ENCODE measurements around the gene NPR1. TPM values are rescaled to one million over a fixed set of nuclear protein-coding genes. Genes with fewer than 3 reads are reported as not detected.
"Not testable (repeated sequence)": the region's sequence is repeated elsewhere in the genome, so short reads cannot be mapped to it uniquely, and the experiment has no call there.

NPR1 gene
- total RNA-seq, 2 experiments from 2014 or later: not detected

DNA sequence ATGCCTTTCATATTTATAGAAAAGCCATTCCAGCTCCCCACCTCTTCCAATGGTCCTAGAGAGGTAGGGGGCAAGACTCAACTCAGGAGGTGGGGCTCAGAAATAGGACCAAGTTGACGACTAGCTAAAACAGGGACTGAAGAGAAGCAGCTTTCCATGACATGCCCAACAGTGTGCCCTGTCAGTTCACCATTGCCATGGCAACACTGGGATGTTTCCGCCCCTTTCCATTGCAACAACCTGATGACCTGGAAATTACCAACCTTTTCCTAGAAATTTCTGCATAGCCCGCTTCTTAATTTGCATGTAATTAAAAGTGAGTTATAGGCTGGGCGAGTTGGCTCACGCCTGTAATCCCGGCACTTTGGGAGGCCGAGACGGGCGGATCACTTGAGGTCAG is 27.0 kb downstream of the NPR1 start:
- H3K27me3 ChIP-seq (ENCODE audit: control insufficient read depth in 1 of 2, insufficient read depth in 2 of 2, low read length in 2 of 2): peaks cover 0 to 3% of the 10 kb centered on the region in 2 experiments
- no peak overlapping the region for H3K4me3 ChIP-seq (ENCODE audit: low read length)
- TF ChIP-seq, protein P1, sequence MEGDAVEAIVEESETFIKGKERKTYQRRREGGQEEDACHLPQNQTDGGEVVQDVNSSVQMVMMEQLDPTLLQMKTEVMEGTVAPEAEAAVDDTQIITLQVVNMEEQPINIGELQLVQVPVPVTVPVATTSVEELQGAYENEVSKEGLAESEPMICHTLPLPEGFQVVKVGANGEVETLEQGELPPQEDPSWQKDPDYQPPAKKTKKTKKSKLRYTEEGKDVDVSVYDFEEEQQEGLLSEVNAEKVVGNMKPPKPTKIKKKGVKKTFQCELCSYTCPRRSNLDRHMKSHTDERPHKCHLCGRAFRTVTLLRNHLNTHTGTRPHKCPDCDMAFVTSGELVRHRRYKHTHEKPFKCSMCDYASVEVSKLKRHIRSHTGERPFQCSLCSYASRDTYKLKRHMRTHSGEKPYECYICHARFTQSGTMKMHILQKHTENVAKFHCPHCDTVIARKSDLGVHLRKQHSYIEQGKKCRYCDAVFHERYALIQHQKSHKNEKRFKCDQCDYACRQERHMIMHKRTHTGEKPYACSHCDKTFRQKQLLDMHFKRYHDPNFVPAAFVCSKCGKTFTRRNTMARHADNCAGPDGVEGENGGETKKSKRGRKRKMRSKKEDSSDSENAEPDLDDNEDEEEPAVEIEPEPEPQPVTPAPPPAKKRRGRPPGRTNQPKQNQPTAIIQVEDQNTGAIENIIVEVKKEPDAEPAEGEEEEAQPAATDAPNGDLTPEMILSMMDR (IDR thresholded peaks at IDR 0.05): no peak
- H3K4me3 Mint-ChIP-seq: no peak overlapping the region
- no peak overlapping the region for H3K27ac ChIP-seq (ENCODE audit: low read depth in 1 of 2, low read length in 2 of 2)
- intact Hi-C loops (cut with DNase I, micrococcal nuclease): no loop called here
- peaks cover under 1% of the 10 kb centered on the region for H3K27me3 Mint-ChIP-seq
- ATAC-seq (ENCODE audit: poor library complexity) (no peak), DNase-seq (no peak)
- no peaks in the 10 kb centered on the region for H3K9me3 Mint-ChIP-seq
- no peaks in the 10 kb centered on the region for H3K4me1 Mint-ChIP-seq (ENCODE audit: low read depth)
- ChIA-PET CTCF (no interaction called here), POLR2A (no interaction called here)
- H3K4me1 ChIP-seq (ENCODE audit: insufficient read depth, low read length): no peaks in the 10 kb centered on the region
- H3K9me3 ChIP-seq (ENCODE audit: control insufficient read depth in 1 of 2, insufficient read depth in 1 of 2, low read length in 2 of 2): no peaks in the 10 kb centered on the region
- H3K36me3 Mint-ChIP-seq (ENCODE audit: low read depth): no peaks in the 10 kb centered on the region
- H3K27ac Mint-ChIP-seq: no peak overlapping the region
- H3K36me3 ChIP-seq (ENCODE audit: insufficient read depth, low read length): no peaks in the 10 kb centered on the region

DNA sequence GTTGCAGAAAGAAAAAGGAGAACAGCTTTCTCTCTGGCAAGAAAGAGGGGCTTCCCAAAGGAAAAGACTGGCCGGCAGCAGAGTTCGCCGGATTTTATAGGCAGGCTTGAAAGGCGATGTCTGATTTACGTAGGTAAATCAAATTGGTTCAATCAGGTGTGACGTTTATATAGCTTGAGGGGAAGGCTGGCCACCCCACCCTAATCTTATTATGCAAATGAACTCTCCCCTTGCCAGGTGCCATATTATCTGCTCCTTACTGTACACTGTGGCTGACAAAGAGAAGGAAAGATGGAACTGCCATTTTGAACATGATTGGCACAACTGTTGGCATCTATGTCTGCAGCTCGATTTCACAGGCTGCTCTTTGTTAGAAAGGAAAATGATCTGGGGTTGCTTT is 32.5 kb downstream of the NPR1 start:
- H3K4me3 ChIP-seq (ENCODE audit: low read length): no peak overlapping the region
- H3K27me3 ChIP-seq (ENCODE audit: control insufficient read depth in 1 of 2, insufficient read depth in 2 of 2, low read length in 2 of 2): peaks cover 0 to 3% of the 10 kb centered on the region in 2 experiments
- intact Hi-C loops (cut with DNase I, micrococcal nuclease): no loop called here
- DNase-seq: no peak
- Mint-ChIP-seq H3K9me3 (no peaks in the 10 kb centered on the region), H3K27ac (no peak overlapping the region), H3K36me3 (ENCODE audit: low read depth) (no peaks in the 10 kb centered on the region), H3K4me1 (ENCODE audit: low read depth) (no peaks in the 10 kb centered on the region), H3K4me3 (no peak overlapping the region), H3K27me3 (peaks cover 4% of the 10 kb centered on the region)
- ChIA-PET POLR2A (no interaction called here), CTCF (interaction anchor here (0.6 kb wide), 1 partner anchor 307 kb away, joined by 3 read pairs; no protein-coding TSS in a partner anchor)
- no peaks in the 10 kb centered on the region for H3K9me3 ChIP-seq (ENCODE audit: control insufficient read depth in 1 of 2, insufficient read depth in 1 of 2, low read length in 2 of 2)
- H3K36me3 ChIP-seq (ENCODE audit: insufficient read depth, low read length): no peaks in the 10 kb centered on the region
- TF ChIP-seq, protein P1 (IDR thresholded peaks at IDR 0.05): no peak
- H3K27ac ChIP-seq (ENCODE audit: low read depth in 1 of 2, low read length in 2 of 2): no peak overlapping the region
- no peaks in the 10 kb centered on the region for H3K4me1 ChIP-seq (ENCODE audit: insufficient read depth, low read length)
- no peak for ATAC-seq (ENCODE audit: poor library complexity)

DNA sequence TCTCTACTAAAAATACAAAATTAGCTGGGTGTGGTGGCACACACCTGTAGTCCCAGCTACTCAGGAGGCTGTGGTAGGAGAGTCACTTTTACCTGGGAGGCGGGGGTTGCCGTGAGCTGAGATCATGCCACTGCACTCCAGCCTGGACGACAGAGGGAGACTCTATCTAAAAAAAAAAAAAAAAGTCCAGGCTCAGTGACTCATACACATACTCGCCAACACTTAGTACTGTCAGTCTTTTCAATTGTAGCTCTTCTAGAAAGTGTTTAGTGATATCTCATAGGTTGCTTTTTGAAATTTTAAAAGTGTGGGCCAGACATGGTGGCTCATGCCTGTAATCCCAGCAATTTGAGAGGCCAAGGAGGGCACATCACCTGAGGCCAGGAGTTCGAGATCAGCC is 37.7 kb downstream of the NPR1 start:
- H3K4me3 ChIP-seq (ENCODE audit: low read length); H3K4me3 Mint-ChIP-seq; H3K27ac ChIP-seq (ENCODE audit: low read depth in 1 of 2, low read length in 2 of 2); H3K27me3 ChIP-seq (ENCODE audit: control insufficient read depth in 1 of 2, insufficient read depth in 2 of 2, low read length in 2 of 2); H3K27me3 Mint-ChIP-seq; H3K9me3 ChIP-seq (ENCODE audit: control insufficient read depth in 1 of 2, insufficient read depth in 1 of 2, low read length in 2 of 2); H3K4me1 Mint-ChIP-seq (ENCODE audit: low read depth); ATAC-seq (ENCODE audit: poor library complexity); H3K4me1 ChIP-seq (ENCODE audit: insufficient read depth, low read length); CTCF ChIA-PET; H3K36me3 ChIP-seq (ENCODE audit: insufficient read depth, low read length); H3K36me3 Mint-ChIP-seq (ENCODE audit: low read depth); intact Hi-C loops (cut with DNase I, micrococcal nuclease); DNase-seq; H3K9me3 Mint-ChIP-seq; H3K27ac Mint-ChIP-seq: not testable (repeated sequence)
- POLR2A ChIA-PET: interaction anchor here (0.9 kb wide), 1 partner anchor 11 kb away, joined by 3 read pairs; the partner anchor contains the start of gene INTS3

DNA sequence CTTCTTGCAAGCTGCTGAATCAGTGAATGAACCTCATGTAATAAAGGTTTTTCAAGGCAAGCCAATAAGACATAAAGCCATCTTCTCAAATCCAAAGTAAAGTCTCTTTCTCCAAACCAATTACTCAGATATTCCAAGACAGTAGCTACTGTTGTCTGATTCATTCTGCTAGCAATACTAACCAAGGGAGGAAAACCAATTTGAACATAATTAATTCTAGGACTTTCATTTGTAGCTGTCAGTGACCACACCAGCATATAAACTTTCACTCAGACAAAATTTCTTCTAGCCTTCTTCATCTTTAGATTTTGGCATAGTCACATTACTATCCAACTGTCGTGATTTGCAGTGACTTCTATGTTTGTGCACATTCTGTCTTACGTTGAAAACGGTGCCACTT is 38.8 kb downstream of the NPR1 start:
- Histone ChIP-seq H3K4me1 (ENCODE audit: insufficient read depth, low read length) (no peaks in the 10 kb centered on the region), H3K9me3 (ENCODE audit: control insufficient read depth in 1 of 2, insufficient read depth in 1 of 2, low read length in 2 of 2) (no peaks in the 10 kb centered on the region), H3K27me3 (ENCODE audit: control insufficient read depth in 1 of 2, insufficient read depth in 2 of 2, low read length in 2 of 2) (no peaks in the 10 kb centered on the region), H3K36me3 (ENCODE audit: insufficient read depth, low read length) (no peaks in the 10 kb centered on the region), H3K4me3 (ENCODE audit: low read length) (no peak overlapping the region), H3K27ac (ENCODE audit: low read depth in 1 of 2, low read length in 2 of 2) (no peak overlapping the region)
- intact Hi-C loops (cut with DNase I, micrococcal nuclease): no loop called here
- TF ChIP-seq, protein P1 (IDR thresholded peaks at IDR 0.05): no peak
- no peak for DNase-seq
- no peak overlapping the region for H3K27ac Mint-ChIP-seq
- H3K4me1 Mint-ChIP-seq (ENCODE audit: low read depth): no peaks in the 10 kb centered on the region
- ChIA-PET CTCF (no interaction called here), POLR2A (no interaction called here)
- H3K27me3 Mint-ChIP-seq: no peaks in the 10 kb centered on the region
- no peaks in the 10 kb centered on the region for H3K9me3 Mint-ChIP-seq
- no peak overlapping the region for H3K4me3 Mint-ChIP-seq
- no peak for ATAC-seq (ENCODE audit: poor library complexity)
- no peaks in the 10 kb centered on the region for H3K36me3 Mint-ChIP-seq (ENCODE audit: low read depth)

Measured in CD4-positive, alpha-beta T cell (primary cell).